Stimulated activated CD4-positive, alpha-beta T cell treated with anti-CD3 and anti-CD28 coated beads, Interleukin-4, amount 100 ng/mL, for 24 hours (primary cell): ENCODE data around the gene DHRS11.
A peak's percentile ranks its signal among the peaks of the same experiment; 100 is the strongest.
"Not testable (repeated sequence)": the region's sequence is repeated elsewhere in the genome, so short reads cannot be mapped to it uniquely, and the experiment has no call there.

Source experiments
- DNase-seq: peaks from one replicate; pipeline ENCODE4 v3.0.0-alpha.2; 2020

DHRS11 gene

DNA sequence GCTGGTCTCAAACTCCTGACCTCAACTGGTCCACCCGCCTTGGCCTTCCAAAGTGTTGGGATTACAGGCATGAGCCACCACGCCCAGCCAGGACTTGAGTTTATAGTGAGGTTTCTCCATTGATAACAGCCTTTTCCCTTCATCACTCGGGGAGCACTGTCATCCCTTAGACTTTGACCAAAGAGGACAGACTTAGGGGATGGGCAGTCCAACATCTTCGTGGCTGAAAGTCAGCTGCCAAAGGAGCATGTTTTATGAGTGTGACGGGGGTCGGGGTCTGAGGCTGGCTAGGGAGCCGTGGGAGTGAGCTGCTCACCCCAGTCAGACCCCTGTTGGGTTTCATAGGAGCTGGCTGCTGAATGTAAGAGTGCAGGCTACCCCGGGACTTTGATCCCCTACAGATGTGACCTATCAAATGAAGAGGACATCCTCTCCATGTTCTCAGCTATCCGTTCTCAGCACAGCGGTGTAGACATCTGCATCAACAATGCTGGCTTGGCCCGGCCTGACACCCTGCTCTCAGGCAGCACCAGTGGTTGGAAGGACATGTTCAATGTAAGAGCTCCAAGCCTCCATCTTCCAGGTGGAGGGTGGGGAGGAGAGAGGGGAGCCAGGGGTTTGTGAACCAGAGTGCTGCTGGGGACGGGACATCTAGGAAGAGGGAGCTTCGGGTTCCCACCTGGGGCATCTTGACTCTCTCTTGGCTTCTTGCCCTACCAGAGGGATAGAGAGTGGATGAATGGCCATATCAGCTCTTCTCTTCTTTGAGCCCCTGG lies 3.1 kb downstream of the DHRS11 start:
- no peak for DNase-seq

DNA sequence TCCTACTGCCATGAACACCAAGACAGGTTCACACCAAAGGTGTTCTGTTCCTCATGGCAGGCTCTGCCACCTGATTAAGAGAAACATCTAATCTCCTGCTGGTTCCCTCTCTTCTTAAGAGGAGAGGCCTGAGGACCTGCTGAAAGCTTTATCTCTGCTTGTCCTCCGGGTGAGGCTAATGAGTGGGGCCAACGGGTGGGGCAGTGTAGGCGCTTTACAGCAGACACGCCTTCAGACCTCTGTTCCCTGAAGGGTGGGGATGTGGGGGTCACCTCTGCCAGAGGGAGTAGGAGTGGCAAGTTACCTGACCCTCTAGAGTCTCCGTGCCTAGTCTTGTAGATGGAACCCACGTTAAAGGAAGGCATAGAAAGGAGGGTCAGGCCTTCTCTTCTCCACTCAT lies 5.5 kb downstream of the DHRS11 start:
- DNase-seq = no peak

DNA sequence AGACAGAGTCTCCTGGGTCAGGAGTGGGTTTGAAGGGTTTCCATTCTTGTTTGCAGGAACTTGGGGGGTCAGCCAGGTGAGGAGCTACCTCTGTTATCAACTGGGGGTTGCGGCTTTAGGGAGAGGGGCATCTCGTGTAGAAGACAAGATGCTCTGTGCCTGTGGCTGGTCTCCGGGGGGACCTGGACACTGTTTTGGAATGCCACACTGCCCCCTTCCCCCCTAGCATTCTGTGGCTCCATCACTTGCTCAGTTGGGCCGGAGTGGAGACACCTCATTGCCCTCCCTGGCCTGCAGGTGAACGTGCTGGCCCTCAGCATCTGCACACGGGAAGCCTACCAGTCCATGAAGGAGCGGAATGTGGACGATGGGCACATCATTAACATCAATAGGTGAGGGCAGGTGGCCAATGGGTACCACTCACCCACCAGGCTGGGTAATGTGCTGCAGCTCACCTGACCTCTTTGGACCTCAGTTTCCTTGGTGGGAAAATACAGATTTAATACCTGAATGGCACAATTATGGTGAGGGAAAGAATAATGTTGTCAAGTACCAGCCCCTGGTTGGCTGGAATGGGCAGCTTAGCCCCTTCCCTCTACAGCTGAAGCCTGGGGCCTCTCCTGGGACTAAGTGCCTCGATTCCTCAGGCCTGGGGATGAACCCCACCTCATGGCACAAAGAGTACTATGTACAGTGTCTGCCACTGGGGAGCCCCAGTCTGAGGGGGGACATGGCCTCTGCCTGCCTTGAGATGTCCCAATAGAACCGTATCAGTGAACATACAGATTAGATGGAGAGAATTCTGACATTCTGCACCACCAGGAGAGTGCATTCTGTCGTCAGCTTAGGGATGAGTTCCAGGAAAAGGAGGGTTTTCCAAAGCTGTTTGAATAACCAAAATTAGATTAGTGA lies 6.4 kb downstream of the DHRS11 start:
- no peak for DNase-seq

DNA sequence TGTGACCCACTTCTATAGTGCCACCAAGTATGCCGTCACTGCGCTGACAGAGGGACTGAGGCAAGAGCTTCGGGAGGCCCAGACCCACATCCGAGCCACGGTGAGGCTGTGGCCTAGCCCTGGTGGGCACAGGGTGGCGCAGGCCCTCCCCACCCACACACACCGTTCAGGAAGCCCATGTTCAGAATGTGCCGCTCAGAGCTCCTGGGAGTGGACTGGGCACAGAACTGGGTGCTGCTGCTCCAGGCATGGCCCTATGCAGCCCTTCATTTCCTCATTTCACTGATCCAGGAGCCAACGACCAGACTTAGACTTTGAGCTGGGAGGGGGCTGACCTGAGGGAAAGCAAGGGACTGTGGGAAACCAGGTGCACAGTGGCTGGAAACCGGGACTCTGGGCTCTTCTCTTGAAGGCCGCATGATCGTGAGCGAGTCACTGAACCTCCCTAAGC lies 7.3 kb downstream of the DHRS11 start:
- no peak for DNase-seq

DNA sequence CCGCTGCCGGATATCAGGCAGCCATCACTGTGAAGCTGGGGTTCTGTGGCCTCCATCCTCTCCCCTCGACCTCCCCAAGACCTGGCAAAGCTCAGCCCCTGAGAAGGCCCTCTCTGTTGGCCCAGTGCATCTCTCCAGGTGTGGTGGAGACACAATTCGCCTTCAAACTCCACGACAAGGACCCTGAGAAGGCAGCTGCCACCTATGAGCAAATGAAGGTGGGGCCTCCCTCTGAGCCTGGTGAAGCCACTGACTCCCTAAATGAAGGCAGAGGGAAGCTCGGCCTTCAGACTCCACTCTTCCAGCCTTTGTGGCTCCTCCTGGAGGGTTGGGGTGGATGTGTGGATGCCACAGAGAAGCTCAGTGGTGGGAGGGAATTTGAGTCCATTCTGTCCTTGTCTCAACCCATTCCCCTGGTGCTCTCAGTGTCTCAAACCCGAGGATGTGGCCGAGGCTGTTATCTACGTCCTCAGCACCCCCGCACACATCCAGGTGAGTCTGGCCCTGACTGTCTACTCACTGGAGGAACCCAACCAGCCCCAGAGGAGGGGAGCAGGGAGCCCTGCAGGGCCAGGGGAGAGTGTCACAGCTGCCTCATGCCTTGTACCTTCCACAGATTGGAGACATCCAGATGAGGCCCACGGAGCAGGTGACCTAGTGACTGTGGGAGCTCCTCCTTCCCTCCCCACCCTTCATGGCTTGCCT lies 8.0 kb downstream of the DHRS11 start:
- DNase-seq = no peak

DNA sequence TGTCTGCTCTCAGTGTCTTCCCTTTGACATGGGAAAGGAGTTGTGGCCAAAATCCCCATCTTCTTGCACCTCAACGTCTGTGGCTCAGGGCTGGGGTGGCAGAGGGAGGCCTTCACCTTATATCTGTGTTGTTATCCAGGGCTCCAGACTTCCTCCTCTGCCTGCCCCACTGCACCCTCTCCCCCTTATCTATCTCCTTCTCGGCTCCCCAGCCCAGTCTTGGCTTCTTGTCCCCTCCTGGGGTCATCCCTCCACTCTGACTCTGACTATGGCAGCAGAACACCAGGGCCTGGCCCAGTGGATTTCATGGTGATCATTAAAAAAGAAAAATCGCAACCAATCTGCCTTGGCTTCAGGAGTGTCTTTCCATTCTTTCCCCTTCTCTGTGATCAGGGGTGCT lies 8.8 kb downstream of the DHRS11 start:
- no peak for DNase-seq

DNA sequence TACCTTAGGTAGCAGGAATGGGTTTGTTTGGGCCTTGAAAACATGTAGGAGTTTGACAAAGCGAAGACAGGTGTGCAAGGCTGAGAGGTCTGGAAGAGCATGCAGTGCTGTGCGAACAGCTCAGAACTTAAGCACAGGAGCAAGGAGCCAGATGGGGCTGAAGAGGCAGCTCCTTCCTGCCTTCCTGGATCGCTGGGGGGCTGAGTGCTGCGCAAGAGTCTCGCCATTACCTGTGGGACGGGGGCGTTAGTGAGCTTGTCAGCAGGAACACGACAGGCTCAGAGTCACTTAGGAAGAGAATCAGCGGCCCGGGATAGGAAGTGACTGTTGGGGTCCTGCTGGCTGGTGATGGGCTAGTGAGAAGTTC lies 9.2 kb downstream of the DHRS11 start:
- peak; percentile 26 for DNase-seq

DNA sequence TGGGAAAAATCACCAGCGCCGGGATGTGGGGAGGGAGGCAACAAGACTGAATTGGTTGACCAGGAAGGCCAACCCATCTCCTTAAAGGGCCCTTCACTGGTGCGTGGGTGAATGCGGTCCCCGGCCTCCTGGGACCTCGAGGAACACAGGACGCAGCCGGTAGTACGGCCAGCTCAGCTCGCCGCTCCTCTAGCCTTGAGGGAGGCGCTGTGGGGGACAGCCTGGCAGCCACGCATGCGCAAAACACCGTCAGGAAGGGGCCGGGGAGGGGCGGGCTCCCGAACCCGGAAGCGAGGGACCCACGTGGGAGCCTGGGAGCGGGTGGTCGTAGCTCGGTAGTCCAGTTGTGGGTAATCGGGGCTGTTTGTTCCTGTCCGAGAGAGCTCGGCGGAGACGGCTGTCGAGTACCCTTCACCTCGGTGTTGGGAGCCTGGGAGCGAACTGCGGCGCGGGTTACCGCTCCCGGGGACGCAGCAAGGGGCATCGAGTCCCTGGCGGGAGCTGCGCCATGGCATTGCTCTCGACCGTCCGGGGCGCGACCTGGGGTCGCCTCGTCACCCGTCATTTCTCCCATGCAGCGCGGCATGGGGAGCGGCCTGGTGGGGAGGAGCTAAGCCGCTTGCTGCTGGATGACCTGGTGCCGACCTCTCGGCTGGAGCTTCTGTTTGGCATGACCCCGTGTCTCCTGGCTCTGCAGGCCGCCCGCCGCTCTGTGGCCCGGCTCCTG lies 9.8 kb downstream of the DHRS11 start, which contains the start of gene MRM1:
Gene MRM1 (plus strand): TSS at position 281 of the 727 bp plus-strand sequence. CDS start 228 bp downstream, at position 509.
- peak; percentile 93 for DNase-seq

DNA sequence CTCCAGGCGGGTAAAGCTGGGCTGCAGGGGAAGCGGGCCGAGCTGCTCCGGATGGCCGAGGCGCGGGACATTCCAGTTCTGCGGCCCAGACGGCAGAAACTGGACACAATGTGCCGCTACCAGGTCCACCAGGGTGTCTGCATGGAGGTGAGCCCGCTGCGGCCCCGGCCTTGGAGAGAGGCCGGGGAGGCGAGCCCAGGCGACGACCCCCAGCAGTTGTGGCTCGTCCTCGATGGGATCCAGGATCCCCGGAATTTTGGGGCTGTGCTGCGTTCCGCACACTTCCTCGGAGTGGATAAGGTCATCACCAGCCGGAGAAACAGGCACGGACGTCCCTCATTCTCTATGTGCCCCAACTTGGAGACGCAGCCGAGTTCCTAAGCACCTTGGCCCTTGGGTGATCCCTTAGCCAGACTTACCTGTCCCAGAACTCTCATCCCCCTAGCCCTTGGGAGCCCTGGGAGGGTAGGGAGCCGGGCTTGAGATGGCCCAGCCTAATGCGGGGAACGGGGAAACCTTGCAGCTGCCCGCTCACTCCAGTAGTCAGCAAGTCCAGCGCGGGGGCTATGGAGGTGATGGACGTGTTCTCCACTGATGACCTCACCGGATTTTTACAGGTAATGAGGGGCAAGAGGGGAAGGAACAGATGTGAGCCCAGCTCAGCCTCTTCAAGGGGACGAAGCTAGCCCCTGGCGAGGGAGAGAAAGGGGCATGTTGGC lies 10.5 kb downstream of the DHRS11 start:
- DNase-seq = peak; percentile 15

DNA sequence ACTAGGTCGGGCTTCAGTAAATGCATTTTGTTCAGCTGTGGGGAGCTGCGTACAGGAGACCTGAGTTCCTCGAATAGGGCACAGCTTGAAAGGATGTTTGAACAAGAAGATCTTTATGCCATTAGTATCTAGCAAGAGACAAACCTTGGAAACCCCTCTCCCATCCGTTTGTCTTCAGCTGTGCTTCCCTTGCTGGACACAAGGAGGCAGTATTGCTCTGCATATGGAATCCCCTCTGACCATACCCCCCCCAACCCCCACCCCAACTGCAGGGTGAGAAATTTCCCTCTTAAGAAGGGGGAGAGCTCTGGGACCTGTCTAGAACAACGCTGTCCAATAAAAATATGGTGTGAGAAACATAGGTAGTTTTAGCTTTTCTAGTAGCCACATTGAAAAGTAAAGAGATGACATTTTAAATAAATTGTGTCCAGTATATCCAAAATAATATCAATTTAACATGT lies 11.3 kb downstream of the DHRS11 start:
- DNase-seq = peak; percentile 75

DNA sequence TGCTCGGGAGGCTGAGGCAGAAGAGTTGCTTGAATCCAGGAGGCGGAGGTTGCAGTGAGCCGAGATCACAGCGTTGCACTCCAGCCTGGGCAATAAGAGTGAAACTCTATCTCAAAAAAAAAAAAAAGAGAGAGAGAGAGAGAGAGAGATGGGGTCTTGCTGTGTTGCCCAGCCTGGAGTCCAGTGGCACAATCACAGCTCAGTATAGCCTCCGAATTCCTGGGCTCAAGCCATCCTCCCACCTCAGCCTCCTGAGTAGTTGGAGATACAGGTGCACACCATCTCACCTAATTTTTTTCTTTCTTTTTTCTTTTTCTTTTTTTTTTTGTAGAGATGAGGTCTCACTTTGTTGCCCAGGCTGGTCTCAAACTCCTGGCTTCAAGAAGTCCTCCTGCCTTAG lies 13.3 kb downstream of the DHRS11 start:
- DNase-seq = not testable (repeated sequence)

DNA sequence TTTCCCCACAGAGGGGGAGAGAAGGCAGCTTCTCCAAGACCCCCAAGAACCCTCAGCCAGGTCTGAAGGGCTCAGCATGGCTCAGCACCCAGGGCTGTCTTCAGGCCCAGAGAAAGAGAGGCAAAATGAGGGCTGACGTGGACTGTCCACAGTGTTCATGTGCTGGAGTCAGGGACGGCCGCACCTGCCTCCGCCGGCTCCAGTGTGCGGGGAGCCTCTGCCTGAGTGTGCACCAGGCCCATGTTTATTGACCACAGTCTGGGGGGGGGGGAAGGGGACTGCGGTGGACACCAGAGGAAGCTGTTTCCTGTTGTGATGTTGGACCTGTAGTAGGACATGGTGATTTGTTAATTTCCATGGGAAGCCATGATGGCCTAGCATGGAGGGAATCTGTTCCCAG lies 16.6 kb downstream of the DHRS11 start:
- DNase-seq = no peak

DNA sequence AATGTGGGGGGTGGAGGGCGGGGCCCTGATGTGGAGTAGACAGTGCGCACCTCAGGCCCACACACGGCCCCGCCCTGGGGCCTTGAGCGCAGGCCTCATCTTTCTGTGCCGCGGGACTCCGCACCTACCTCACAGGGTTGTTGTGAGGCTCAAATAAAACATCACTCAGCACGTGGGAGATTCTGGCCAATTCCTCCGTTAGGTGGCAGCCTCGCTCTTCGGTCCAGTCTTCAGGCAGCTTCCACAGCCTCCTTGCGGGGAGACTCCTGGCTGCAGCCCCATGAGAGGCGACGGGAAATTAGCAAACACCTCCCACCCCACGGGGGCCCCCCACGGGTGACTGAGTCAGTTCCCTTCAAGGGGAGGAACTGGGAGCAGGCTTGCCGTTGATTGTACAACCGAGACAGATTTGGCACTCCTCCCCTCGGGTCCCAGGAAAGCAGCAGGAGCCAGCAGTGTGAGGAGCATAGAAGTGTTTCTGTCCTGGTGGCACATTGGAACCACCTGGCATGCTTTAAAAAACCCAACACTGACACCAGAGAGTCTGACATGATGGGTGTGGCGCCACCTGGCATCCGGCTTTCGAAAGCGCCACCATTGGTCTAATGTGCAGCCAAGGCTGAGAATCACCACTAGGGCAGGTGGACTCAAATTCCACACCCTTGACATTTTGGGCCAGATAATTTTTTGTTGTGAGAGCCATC lies 17.3 kb downstream of the DHRS11 start:
- DNase-seq = no peak

DNA sequence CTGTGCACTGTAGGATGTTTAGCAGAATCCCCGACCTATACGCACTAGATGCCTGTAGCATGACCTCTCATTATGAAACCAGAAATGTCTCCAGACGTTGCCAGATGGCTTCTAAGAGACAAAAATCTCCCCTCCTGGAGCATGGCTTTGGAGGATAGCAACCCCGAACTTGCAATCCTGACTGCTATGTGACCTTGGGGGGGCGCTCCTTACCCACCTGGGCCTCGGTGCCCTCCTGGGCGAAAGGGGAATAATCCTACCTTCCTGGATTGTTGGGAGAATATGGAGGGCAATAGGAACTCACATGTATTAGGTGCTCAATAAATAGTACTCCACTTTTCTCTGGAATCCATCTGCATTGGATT lies 17.8 kb downstream of the DHRS11 start:
- DNase-seq = no peak

DNA sequence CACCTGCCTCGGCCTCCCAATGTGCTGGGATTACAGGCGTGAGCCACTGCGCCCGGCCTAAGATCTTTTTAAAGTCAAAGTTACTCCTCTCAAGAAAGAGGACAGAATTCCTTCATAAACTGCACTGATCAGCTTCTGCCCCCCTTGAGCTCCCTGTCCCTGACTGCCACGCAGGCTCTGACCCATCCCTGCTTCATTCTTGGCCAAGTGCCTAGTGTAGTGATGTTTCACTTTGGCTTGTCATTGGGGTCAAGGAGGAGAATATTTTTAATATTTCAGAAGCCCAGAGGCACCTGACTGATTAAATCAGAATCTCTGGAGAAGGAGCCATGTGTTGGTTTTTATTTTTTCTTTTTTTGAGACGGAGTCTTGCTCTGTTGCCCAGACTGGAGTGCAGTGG lies 18.8 kb downstream of the DHRS11 start:
- no peak for DNase-seq

DNA sequence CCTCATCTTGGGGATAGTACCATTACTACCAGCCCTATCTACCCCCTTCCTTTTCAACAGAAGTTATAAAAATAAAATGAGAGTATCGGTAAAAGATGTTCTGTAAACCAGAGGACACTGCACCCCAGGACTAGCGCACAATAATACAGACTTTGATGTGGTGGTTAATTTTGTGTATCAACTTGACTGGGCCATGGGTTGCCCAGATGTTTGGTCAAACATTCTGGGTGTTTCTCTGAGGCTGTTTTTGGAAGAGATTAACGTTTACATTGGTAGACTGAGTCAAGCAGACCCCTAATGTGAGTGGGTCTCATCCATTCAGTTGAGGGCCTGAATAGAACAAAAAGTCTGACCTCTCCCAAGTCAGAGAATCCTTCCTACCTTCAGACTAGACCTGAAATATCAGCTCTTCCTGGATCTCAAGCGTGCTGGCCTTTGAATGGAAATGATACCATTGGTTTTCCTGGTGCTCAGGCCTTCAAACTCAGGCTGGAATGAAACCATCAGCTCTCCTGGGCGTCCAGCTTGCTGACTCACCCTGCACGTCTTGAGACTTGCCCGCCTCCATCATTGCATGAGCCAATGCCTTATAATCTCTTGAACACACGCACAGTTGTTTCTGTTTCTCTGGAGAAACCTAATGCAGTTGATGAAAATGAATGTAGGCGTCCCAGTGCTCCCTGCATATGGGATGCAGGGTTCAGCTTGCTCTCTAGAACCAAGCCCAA lies 19.8 kb downstream of the DHRS11 start:
- no peak for DNase-seq

DNA sequence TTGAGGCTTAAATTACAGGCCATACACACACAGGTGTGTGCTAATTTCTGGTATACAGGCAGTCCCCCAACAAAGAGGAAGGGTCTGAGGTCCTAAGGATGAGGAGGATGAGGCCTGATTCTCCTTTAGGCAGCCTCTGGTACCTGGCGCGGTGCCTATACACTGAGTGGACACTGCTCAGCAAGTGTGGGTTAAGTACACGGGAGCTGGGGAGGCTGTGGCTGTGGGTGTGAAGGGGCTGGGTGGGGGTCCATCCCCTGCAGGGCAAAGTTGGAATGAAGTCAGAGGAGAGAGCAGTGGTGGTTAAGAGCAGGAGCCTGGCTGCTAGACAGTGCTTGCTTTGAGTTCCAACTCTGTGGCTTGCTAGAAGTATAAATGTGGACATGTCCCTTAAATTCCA lies 20.6 kb downstream of the DHRS11 start:
- DNase-seq = no peak

DNA sequence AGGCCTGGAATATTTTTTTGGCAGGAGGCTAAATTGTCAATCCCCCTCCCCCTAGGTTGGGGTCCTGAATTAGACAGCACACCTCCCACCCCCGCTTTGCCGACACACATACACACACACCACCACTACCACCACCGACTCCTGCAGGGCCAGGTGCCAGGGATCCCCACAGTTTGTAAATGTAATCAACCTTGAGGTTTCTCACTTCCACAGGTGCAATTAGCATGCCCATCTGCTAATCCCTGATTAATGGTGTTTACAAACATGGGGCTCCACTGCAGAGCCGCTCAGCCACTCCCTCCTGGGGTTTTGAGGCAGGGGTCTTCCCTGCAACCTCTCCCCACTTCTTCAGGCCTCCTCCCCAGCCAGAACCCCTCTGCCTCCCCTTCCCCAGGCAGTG lies 21.5 kb downstream of the DHRS11 start:
- no peak for DNase-seq

DNA sequence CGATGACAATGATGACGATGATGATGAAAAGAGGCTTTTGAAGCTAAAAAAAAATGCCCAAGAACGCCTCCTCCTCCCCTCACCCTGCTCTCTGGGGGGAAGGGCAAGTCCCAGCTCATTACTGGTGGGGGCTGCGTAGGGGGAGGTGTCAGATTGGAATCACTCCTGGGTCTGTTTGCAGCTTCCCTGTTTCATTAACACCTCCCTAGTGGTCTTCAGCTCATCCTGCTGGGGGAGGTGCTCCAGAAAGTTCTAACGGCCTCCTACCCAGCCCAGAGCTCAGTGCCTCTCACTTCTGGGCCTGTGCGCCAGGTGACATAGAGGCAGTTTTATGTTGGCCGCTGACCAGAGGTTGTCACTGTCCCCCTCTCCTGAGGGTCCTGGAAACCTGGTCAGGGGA lies 22.4 kb downstream of the DHRS11 start:
- DNase-seq = no peak

DNA sequence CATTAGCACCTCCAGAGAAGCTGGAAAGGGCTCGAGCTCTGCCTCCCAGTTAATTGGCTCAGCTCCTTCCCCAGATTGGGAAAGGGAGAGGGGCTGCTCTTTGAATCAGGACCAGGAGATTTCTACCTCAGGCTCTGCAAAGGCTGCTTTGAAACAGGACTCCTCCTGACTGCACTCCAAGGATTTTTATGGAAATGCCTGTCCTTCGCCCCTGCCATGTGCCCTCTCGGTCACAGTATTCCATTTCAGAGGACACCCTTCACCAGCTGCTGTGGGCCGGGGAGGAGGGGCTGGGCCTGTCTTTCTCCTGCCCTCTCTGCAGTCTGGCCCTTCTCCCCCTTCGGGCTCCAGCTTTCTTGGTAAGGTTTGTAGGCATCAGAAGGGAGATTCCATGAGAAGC lies 23.3 kb downstream of the DHRS11 start:
- no peak for DNase-seq
